GM21723 (cell line): ENCODE measurements around the gene BRAP.
"Not testable (repeated sequence)": the region's sequence is repeated elsewhere in the genome, so short reads cannot be mapped to it uniquely, and the experiment has no call there.

Experiments used
- ATAC-seq: cut with Tn5 transposase; IDR thresholded peaks from one replicate; pipeline ENCODE4 v1.9.1; 2021; ENCODE audit warnings: mild to moderate bottlenecking, moderate library complexity; ENCODE audit not compliant: unreplicated experiment

BRAP gene

DNA sequence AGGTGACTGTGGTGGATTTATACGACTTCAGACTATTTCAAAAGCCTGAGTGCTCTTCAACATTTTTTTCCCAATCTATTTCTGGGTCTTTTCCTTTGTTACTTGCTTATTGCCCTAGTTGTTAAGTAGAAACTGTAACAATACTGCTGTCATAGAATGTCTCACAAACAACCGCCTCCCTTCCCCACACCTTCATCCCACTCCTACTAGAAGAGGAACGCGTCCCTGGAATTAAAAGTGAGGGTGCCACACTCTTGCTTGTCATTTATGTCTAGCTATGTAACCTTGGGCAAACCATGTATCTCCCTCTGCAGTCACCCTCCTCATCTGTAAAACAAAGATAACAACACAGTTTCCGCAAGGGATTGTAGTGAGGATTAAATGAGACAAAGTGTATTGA is 8.6 kb downstream of the BRAP start:
- ATAC-seq = no peak

DNA sequence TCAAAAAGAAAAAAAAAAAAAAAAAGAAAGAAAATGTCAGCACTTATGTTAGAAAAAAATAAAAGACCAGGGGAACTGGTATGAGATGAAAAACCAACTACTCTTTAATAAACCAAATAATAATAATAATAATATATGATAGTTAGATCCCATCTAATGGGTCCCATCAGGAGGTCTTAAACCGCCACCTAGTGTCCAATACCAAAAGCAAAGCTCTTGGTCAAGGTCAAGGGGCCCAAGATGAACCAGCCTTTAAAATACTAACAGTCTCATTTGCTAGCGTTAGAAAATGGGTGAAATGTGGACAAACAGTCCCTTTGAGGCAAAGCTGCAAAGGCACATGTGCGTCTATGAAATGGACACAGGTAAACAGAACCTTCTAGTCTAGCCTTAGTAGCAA is 12.3 kb downstream of the BRAP start:
- no peak for ATAC-seq

DNA sequence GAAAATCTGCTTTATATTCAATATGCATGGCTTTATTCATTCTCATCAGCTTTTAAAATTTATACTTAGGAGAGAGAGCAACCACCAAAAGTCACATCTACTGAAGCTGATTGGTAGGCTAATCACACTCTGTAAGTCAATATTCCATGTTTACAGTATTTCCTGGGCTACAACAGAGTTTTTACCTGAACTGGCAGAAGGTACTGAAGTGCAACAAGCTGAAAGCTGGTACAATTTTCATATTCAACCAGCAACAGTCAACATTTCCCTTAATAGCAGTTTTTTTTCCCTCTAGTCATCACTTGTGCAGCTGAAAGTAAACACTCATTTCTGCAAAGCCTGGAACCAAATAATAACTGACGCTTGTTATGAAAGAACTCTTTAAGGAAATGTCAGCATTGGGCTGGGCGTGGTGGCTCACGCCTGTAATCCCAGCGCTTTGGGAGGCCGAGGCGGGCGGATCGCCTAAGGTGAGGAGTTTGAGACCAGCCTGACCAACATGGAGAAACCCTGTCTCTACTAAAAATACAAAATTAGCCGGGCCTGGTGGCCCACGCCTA is 12.9 kb downstream of the BRAP start:
- no peak for ATAC-seq

DNA sequence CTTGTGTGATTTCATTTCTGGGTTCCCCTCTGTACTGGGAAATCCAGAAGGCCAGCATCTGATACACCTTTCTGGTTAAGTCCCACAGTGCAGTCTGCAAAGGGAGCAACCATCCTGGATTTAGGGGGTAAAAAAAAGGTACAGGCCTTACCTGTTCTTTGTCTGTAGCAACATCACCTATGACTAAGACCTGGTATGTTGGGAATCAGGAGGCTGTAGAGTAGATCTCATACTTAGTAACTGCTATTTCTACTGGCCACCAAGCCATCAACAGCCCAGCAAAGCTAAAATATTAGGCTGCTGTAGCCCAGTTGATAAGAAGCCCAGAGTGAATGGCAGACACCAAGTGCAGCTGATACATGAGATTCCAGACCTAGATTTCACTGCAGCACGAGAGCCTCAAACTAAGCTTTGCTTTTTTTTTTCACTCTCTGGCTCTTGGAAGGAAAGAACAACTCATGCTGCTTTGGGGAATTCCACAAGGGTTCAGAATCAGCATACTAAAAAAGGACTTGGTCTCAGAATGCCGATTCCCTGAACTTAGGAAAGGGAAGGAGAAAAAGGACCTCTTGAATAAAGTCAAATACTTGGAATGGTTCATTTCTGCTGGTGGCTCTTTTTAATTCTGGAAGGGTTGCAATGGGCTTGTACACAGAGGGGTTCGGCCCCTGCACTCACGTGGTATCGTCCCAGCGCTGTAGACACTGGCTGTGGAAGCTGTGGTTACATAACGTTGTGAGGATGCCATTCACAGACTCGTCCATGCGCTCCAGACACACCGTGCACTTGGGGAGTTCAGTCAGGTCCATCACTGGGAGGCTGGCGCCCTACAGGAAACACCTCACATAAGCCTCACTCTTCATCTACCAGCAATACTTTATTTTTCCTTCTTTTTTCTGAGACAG is 20.5 kb downstream of the BRAP start:
- ATAC-seq = no peak

DNA sequence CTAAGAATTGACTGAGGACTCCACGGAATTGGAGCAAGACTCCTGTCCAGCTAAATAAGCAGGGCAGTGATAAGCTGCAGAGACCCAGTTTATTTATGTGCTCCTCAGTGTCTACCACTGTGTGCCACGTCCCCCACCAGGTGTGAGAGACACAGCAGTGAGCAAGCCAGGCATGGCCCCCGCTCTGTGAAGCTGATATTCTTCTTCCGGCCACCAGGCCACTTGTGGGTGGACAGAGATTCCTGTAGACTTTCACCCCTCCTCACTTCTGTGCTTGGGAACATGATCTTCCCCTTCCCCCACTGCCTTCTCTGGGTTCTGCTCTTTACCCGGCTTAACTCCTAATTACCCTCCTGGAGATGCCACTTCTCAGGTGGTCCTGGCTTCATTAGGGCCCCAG is 21.3 kb downstream of the BRAP start:
- ATAC-seq = no peak

DNA sequence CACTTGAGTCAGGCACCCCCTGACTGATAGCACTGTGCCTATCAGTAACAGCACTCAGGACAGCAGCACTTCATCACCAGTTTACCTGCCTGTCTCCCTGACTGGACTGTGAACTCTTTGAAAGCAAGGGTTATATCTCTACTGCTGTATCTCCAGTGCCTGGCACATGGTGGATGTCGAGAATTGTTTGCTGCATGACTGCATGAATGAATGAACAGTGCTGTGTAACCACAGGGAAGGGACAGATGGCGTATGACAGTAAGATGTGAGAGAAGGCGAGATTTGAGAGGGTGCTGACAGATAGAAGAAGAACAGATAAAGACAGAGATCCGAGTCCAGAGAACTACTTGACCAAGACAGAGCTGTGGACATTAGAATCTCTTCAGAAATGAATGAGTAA is 29.7 kb downstream of the BRAP start:
- no peak for ATAC-seq

DNA sequence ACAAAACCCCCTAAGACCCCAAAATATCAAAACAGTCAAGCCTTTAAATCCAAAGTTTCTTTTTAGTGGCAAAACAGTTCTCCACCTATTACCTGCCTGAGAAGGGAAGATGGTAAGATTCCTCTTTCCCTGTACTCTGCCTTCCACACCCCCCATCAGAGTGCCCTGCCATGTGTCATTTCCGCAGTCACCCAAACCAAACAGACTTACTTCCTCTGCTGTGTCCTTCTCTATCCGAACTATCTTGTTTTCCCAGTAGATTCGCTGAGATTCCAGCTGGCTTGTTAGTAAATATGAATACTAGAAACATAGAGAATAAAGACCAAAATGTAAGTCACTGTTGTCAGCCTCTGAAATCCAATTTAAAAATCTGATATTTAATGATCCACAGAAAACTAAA is 30.4 kb downstream of the BRAP start:
- ATAC-seq = no peak

DNA sequence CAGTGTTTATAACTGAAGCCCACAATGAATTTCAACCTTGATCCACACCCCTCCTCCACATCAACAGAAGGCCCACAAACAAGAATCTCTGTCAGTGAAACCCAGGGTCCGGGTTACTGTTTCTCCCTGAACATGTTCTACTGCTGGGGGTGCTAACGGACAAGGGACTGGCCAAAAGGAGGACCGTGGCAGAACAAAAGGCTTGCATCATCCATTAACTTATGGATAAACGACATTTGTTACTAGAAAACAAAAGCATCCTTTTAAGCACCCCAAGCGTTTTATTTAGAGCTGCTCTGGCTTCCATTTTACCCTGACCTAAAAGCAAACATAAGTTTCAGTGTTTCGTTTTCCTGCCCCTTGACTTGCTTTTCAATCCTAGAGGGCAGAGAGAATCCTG is 32.2 kb downstream of the BRAP start:
- no peak for ATAC-seq

DNA sequence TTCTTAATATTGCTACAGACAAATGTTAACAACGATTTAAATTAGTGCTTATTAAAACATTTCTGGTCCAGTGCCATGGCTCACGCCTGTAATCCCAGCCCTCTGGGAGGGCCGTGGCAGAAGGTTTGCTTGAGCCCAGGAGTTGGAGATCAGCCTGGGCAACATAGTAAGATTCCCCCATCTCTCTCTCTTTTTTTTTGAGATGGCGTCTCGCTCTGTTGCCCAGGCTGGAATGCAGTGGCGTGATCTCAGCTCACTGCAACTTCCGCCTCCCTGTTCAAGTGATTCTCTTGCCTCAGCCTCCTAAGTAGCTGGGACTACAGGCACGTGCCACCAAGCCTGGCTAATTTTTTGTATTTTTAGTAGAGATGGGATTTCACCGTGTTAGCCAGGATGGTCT is 33.2 kb downstream of the BRAP start:
- ATAC-seq = not testable (repeated sequence)

DNA sequence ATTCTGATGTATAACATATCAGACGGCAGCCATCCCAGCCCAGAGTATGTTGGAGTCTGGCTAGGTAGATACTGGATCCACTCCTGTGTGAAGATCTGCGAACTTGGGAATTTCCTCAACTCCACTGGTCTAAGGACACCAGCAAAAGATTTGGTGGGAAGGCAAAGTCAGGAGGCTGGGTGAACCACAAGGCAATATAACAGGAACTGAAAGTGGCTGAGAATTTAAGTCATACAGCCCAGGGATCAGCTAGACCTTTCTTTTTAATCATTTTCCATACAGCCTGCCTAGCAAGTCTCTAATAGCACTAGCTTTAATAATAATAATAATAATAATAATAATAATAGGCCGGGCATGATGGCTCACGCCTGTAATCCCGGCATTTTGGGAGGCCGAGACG is 34.8 kb downstream of the BRAP start:
- no peak for ATAC-seq

DNA sequence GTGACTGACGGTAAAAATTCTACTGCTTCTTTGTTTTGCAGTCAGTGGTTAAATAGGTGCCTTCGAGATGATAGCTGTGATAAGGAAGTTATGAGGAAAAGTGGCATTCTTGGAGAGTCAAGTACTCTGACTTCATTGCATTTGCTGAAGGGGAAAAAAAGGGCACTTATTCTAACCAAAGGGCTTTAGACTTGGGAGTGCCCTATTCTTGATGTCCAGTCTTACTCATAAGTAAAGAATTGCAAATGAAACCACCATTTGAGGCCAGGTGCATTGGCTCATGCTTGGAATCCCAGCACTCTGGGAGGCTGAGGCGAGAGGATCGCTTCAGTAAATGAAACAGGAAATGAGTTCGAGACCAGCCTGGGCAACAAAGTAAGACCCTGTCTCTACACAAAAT is 40.3 kb downstream of the BRAP start:
- ATAC-seq = no peak

DNA sequence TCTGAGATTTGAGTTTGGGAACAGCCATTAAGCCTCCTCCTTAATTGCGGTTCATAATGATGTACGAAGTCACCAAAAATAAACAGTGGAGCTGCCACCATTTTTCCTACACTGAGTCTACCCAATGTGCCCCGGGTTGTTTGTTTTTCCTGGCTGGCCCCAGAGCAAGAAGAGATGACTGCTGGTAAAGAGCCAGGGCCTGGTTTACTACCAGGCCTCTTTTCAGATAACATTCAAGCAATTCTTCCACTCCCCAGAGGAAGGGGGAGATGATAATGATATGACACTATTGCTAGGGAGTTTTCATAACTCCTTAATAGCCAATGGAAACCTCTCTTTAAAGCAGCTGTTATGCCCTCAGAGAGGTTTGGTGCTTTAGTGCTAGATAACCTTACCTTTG is 42.3 kb downstream of the BRAP start:
- no peak for ATAC-seq

DNA sequence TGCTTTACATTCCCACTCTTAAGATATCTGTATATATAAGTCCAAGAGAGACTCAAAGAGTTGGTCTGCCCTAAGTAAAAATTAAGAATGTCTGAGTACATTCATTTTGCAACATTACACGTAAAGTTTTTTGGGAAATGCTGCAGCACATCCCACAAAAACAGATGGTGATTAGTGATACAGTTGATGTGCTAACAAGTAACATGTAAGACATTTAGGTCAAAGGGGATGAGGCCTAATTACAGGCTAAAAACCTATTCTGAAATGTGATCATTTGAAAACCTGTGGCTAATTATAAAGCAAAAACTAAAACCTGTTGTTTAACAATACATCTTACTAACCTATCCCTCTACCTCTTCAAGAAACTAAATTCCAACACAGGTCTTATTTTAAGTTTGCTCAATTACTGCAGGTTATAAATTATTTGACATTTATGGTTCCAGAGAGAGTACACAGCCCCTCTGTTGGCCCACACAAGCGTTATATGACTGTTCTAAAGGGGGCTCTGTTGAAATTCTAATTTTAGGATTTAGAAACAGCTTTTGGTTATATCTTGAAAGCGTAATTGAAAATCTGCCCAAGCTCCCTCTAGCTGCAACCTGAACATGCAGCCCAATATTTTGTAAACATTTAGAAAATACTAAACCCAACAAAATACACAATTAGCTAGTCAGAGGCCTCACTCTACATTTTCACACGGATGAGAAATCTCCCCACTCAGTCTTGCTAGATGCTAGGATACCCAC is 42.9 kb downstream of the BRAP start:
- no peak for ATAC-seq

DNA sequence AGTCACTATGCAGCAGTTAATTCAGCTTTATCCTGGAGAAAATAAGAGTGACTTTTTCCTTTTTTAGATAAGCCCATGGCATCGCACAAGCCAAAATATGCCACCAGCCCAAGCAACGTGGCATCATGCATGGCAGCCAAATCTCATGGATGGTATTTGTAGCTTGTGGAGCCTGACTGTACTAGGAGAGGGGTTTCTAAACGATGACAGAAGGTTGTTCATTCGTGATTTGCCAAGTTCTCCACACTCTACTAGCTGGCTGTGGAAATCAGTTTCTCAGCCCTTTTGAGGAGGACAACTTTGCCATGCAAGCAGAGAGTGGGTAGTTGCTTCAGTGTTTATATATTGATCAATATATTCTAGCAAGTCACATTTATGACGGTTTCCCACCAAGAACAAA is 45.2 kb downstream of the BRAP start:
- ATAC-seq = no peak

DNA sequence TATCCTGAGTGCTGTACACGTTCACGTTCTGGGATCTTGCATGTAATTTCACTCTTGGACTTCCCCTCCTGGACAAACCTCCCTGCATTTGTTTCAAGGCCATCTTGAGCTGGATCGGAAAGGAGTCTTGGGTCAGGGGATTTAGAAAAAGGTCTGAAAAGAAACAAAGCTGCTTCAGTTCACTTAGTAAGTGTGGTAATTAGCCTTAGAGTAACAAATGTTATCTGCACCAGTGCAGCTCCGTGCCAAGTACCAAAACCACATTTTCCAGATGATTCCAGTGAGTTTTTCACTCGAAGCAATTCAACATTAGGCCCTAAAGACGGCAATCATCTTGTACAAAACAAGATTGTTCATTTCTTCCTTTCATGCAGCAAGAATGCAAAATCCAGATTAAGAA is 47.2 kb downstream of the BRAP start:
- no peak for ATAC-seq

DNA sequence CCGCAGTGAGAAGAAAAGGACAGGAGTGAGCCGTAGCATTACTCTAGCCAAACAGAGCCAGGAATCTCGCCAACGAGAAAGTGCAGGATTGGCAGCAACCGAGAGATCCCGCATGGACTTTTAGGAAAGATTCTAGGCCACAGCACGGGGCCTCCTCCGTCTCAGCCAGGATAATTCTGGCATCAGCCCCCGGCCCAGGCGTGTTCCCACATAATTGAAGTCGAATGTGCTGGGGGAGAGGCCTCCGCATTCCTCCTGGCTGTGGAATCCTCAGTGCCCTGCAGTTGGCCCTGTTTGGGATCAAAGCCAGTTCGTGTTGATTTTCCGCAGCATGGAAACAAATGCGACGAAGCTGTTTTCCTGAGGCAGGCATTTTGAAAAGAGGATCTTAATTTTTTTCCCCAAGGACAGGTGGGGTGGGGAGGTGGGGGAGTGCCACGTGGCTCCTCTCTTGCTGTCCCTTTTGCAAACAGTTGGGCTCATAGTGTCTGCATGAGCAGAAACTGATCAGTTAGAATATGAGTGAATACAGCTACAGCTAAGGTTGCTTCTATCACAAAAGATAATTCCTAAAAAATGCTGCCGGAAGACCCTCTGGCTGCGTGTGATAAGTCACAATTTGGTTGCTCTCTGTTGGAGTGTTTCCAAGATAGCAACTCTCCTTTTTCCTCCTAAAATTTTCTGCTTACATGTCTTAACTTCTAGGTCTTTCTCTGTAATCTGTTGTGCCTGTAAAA is 49.4 kb downstream of the BRAP start:
- ATAC-seq = no peak

DNA sequence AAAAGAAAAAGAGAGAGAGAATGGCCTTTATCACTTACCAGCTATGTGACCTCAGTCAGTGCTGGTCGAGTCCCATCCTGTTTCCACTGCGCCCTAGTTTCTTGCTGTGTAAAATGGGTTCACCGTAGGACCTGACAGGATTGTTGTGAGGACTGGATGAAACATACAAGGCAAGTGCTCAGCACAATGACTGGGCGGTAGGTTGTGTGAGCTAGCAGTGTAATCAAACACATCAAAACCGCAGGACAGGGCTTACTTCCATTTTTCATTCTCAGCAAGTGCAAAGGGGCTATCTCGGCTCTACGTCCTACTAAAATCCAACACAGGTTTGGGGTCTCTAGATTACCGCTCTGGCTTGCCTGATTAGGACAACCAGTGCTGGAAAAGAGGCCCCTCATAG is 50.2 kb downstream of the BRAP start:
- ATAC-seq = no peak

DNA sequence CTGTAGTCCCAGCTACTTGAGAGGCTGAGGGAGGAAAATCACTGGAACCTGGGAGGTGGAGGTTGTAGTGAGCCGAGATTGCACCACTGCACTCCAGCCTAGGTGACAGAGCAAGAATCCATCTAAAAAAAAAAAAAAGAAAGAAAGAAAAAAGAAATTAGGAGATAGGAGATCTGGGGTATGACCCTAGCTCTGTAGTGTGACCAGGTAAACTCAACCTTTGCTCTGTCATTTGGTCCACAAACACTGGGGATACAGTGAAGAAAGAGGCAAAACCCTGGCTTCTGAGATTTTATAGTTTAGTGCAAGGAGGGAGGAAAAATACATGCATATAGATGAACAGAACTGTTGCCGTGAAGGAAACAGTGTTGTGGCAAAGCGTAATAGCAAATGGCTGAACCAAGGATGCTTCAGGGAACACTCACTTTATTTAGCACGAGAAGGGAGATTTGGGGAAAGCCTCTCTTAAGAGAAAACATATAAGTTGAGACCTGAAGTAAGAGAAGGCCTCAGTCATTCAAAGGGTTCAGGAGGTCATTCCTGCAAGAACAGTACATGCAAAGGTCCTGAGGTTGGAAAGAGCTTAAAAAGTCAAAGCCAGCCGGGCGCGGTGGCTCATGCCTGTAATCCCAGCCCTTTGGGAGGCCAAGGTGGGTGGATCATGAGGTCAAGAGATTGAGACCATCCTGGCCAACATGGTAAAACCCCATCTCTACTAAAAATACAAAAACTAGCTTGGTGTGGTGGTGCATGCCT is 57.1 kb downstream of the BRAP start:
- no peak for ATAC-seq

DNA sequence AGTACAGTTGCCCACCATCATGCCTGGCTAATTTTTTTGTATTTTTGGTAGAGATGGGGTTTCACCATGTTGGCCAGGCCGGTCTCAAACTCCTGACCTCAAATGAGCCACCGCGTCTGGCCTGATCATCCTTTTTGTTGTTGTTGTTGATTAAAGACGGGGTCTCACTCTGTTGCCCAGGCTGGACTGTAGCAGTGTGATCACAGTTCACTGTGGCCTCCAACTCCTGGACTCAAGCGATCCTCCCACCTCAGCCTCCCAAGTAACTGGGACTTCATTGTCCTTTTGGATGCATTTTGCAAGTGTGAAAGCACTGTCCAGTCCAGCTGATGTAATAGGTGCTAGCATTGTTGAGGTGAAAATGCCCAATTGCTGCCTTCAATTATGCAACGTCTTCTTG is 59.5 kb downstream of the BRAP start:
- ATAC-seq = no peak

DNA sequence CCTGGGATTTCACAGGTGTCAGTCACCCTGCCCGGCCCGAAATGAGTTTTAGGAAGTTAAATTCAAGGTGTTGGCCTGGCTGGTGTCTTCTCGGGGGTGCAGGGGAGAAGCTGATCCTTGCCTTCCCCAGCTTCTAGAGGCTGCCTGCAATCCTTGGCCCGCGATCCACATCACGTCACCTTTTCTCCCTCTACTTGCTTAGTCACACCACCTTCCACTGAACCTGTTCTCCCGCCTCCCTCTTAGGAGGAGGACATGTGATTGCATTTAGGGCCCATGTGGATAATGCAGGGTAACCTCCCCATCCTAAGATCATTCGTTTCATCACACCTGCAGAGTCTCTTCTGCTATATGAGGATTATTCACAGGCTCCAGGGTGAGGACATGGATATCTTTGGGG is 61.2 kb downstream of the BRAP start:
- ATAC-seq = no peak

DNA sequence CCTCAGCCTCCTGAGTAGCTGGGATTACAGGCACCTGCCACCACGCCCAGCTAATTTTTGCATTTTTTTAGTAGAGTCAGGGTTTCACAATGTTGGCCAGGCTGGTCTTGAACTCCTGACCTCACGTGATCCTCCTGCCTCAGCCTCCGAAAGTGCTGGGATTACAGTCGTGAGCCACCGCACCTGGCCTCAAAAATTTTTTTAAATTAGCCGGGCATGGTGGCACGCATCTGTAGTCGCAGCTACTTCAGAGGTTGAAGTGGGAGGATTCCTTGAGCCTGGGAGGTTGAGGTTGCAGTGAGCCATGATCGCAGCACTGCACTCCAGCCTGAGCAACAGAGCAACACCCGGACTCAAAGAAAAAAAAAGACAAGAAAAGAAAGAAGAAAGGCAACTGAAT is 67.9 kb downstream of the BRAP start:
- ATAC-seq = not testable (repeated sequence)
